ENCODE data around the gene NAE1. TPM values are rescaled to one million over a fixed set of nuclear protein-coding genes. Genes with fewer than 3 reads are reported as not detected.

Gene NAE1
- total RNA-seq (10 to 100 TPM; 38.3 to 63.7 (median 54.0) TPM), polyA plus RNA-seq (10 to 100 TPM; 41.8 to 44.4 TPM)
- long read RNA-seq, donor 1, transcript NAE1-201 (20 exons, 1,837 nt) = major isoform, 102 of 151 reads
- long read RNA-seq, donor 1, transcript NAE1-204 (19 exons, 1,654 nt) = minor isoform, 14 of 151 reads
- long read RNA-seq, donor 1, partial matches to known transcripts = 14 of 151 reads
- long read RNA-seq, donor 1, other reads (novel, unspliced or antisense) = 17 of 151 reads
- long read RNA-seq, donor 2, transcript NAE1-201 (20 exons, 1,837 nt) = major isoform, 74 of 127 reads
- long read RNA-seq, donor 2, partial matches to known transcripts = 48 of 127 reads
- long read RNA-seq, donor 2, other reads (novel, unspliced or antisense) = 0 of 127 reads
- long read RNA-seq, donor 3, transcript NAE1-204 (19 exons, 1,654 nt) = minor isoform, 5 of 60 reads
- long read RNA-seq, donor 3, transcript NAE1-201 (20 exons, 1,837 nt) = major isoform, 41 of 60 reads
- long read RNA-seq, donor 3, partial matches to known transcripts = 1 of 60 reads
- long read RNA-seq, donor 3, other reads (novel, unspliced or antisense) = 10 of 60 reads

- Histone ChIP-seq H3K9me3 (no peaks in the 10 kb centered on the region), H3K27ac (peak within 1 kb of the TSS; percentile 82 to 84), H3K4me3 (peak within 1 kb of the TSS; percentile 90), H3K27me3 (no peaks in the 10 kb centered on the region), H3K4me1 (ENCODE audit: insufficient read depth) (peaks cover 5% of the 10 kb centered on the region), H3K36me3 (no peaks in the 10 kb centered on the region)
- TF ChIP-seq CTCF (IDR thresholded peaks at IDR 0.05) (peak; percentile 94 to 98 (median 97)), POLR2A (IDR thresholded peaks at IDR 0.05) (peak; percentile 88), EP300 (IDR thresholded peaks at IDR 0.05) (no peak)
- DNase-seq = peak; percentile 82 to 94 (median 87)
- 1% methylated on average over 61 to 84 of the region's 84 CpGs for WGBS, 3 donors
- intact Hi-C loops (cut with DNase I) = loop anchor here in 1 of 4 donors (2.0 kb wide), 1 partner anchor 42 kb away; no protein-coding TSS in a partner anchor
Measured at GRCh38 chr16:66830422-66831404, at the start of gene NAE1. NAE1 (minus strand) TSS chr16:66830976; CDS start chr16:66830899, 77 bp downstream.

GRCh38 chr16:66878067-66878466 lies 47.3 kb upstream of the NAE1 start:
- Histone ChIP-seq H3K27ac (no peak overlapping the region), H3K36me3 (no peaks in the 10 kb centered on the region), H3K27me3 (no peaks in the 10 kb centered on the region), H3K4me1 (ENCODE audit: insufficient read depth) (peaks cover 4% of the 10 kb centered on the region), H3K9me3 (no peaks in the 10 kb centered on the region), H3K4me3 (no peak overlapping the region)
- no peak for TF ChIP-seq CTCF (IDR thresholded peaks at IDR 0.05)
- TF ChIP-seq EP300 (IDR thresholded peaks at IDR 0.05) = no peak
- no peak for TF ChIP-seq POLR2A (IDR thresholded peaks at IDR 0.05)
- intact Hi-C loops (cut with DNase I) = no loop called here
- WGBS, 3 donors = 69 to 75% (median 72%) methylated on average over 5 of the region's 5 CpGs
- DNase-seq = no peak

GRCh38 chr16:66874079-66874775 lies 43.5 kb upstream of the NAE1 start:
- Histone ChIP-seq H3K27me3 (no peaks in the 10 kb centered on the region), H3K4me1 (ENCODE audit: insufficient read depth) (peaks cover 3% of the 10 kb centered on the region), H3K9me3 (no peaks in the 10 kb centered on the region), H3K36me3 (no peaks in the 10 kb centered on the region), H3K27ac (no peak overlapping the region), H3K4me3 (no peak overlapping the region)
- DNase-seq = no peak
- intact Hi-C loops (cut with DNase I) = no loop called here
- 14 to 32% (median 30%) methylated on average over 1 of the region's 1 CpG for WGBS, 3 donors
- TF ChIP-seq CTCF (IDR thresholded peaks at IDR 0.05) (no peak), EP300 (IDR thresholded peaks at IDR 0.05) (no peak), POLR2A (IDR thresholded peaks at IDR 0.05) (no peak)

GRCh38 chr16:66873685-66874055 lies 42.9 kb upstream of the NAE1 start:
- Histone ChIP-seq H3K9me3 (no peaks in the 10 kb centered on the region), H3K36me3 (no peaks in the 10 kb centered on the region), H3K27ac (peak overlapping the region; percentile 60 to 67), H3K4me1 (ENCODE audit: insufficient read depth) (peaks cover 3% of the 10 kb centered on the region), H3K27me3 (no peaks in the 10 kb centered on the region), H3K4me3 (no peak overlapping the region)
- no peak for DNase-seq
- TF ChIP-seq CTCF (IDR thresholded peaks at IDR 0.05) (no peak), EP300 (IDR thresholded peaks at IDR 0.05) (no peak), POLR2A (IDR thresholded peaks at IDR 0.05) (no peak)
- intact Hi-C loops (cut with DNase I) = loop anchor here in 1 of 4 donors (2.0 kb wide), 1 partner anchor 43 kb away; the partner anchor contains the start of gene NAE1

Data from ovary (tissue), 10 donors.